Fibroblast of lung (primary cell): ENCODE data around the gene SIK3. TPM values are rescaled to one million over a fixed set of nuclear protein-coding genes. Genes with fewer than 3 reads are reported as not detected.
"Not testable (repeated sequence)": the region's sequence is repeated elsewhere in the genome, so short reads cannot be mapped to it uniquely, and the experiment has no call there.

Experiments used
- DNase-seq, 2 donors: peaks; one replicate each; pipeline versions ENCODE4 v3.0.0 to v3.0.0-alpha.2; 2010; ENCODE audit warnings: low read depth in 2 of 2
- H2AFZ ChIP-seq: 2 replicates; pipeline ENCODE4 v1.5.1; 2012; ENCODE audit warnings: low read length, control low read depth, inconsistent platforms
- H3K27ac ChIP-seq: 2 replicates; pipeline ENCODE4 v1.5.1; 2011; ENCODE audit warnings: low read length, control low read depth; ENCODE audit not compliant: insufficient read depth
- H3K27me3 ChIP-seq: 2 replicates; pipeline ENCODE4 v1.5.1; 2011; ENCODE audit warnings: mild to moderate bottlenecking, low read length; ENCODE audit not compliant: control insufficient read depth, insufficient read depth
- H3K36me3 ChIP-seq: 2 replicates; pipeline ENCODE4 v1.5.1; 2011; ENCODE audit warnings: low read length; ENCODE audit not compliant: control insufficient read depth, insufficient read depth
- H3K4me1 ChIP-seq: 2 replicates; pipeline ENCODE4 v1.5.1; 2011; ENCODE audit warnings: low read length; ENCODE audit not compliant: control insufficient read depth, insufficient read depth; ENCODE audit errors: extremely low read depth
- H3K4me2 ChIP-seq: 2 replicates; pipeline ENCODE4 v1.5.1; 2011; ENCODE audit warnings: low read length, control low read depth; ENCODE audit not compliant: insufficient read depth; ENCODE audit errors: extremely low read depth
- H3K4me3 ChIP-seq, 4 experiments: fragments of 200-600 bp in 1 of 4; sonication (generic) in 1 of 4; replicated peaks in 1 of 4; 2 replicates each; pipeline ENCODE4 v1.5.1; 2011 to 2016; ENCODE audit warnings: low read length in 4 of 4, low read depth in 3 of 4, mild to moderate bottlenecking in 3 of 4, control low read depth in 2 of 4, inconsistent platforms in 1 of 4, mixed read lengths in 1 of 4; ENCODE audit not compliant: insufficient read depth in 1 of 4; ENCODE audit errors: control extremely low read depth in 1 of 4
- H3K79me2 ChIP-seq: 2 replicates; pipeline ENCODE4 v1.5.1; 2012; ENCODE audit warnings: mild to moderate bottlenecking, low read length, inconsistent platforms; ENCODE audit not compliant: control insufficient read depth, insufficient read depth
- H3K9ac ChIP-seq: 2 replicates; pipeline ENCODE4 v1.5.1; 2011; ENCODE audit warnings: mild to moderate bottlenecking, low read length, control low read depth; ENCODE audit not compliant: insufficient read depth
- H3K9me3 ChIP-seq: 2 replicates; pipeline ENCODE4 v1.5.1; 2012; ENCODE audit warnings: low read depth, low read length; ENCODE audit not compliant: control insufficient read depth, insufficient read depth
- H4K20me1 ChIP-seq: 2 replicates; pipeline ENCODE4 v1.5.1; 2011; ENCODE audit warnings: low read length; ENCODE audit not compliant: control insufficient read depth, insufficient read depth; ENCODE audit errors: extremely low read depth
- CTCF ChIP-seq, 2 donors: IDR thresholded peaks in 1 of 2; conservative IDR thresholded peaks in 1 of 2; 1 replicate in 1 of 2; 2 replicates in 1 of 2; pipeline ENCODE4 v1.5.1; 2011 to 2012; ENCODE audit warnings: low read length in 2 of 2, control low read depth in 1 of 2, inconsistent platforms in 1 of 2, low read depth in 1 of 2, mild to moderate bottlenecking in 1 of 2
- EZH2 ChIP-seq: IDR thresholded peaks from 2 replicates; pipeline ENCODE4 v1.5.1; 2012; ENCODE audit warnings: low read length, control low read depth, mild to moderate bottlenecking; ENCODE audit errors: missing control alignments
- polyA plus RNA-seq, 2 donors: library from polyadenylated mRNA; depleted of rRNA in 1 of 2; stranded (reverse) in 1 of 2; unstranded in 1 of 2; fragments of >200 nt; gene quantifications; 2 replicates each; pipeline ENCODE4 v1.2.1, GENCODE V29; 2011 to 2012; ENCODE audit warnings: missing spikeins in 1 of 2
- total RNA-seq: library from RNA; depleted of rRNA; stranded (reverse); fragments of >200 nt; gene quantifications from 2 replicates; pipeline ENCODE4 v1.2.1, GENCODE V29; 2014

SIK3 gene
- total and polyA plus RNA-seq, 2 donors (not counting 1 experiment from before 2014, with no cell fraction given) = 7.1 to 22.8 TPM

DNA sequence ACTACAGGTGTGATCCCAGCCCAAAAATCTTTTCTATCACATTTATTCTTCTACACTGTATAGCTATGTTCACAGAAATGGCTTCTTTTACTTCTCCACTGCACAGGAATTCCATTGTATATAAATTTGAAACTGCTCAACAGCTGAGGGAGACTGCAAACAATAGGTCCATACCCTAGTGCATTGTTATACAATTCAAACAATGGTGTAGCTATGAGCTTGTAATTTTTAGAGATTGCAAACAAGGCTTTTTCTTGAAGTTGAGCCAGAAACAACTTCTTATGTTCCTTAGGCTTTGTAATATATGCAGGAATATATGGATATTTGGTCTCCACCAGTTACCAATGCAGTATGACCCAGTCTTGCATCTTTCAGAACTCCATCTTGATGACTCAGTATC is 19.5 kb upstream of the SIK3 start:
- no peaks in the 10 kb centered on the region for H3K9me3 ChIP-seq
- no peak overlapping the region for H3K27ac ChIP-seq
- no peaks in the 10 kb centered on the region for H3K79me2 ChIP-seq
- no peak for DNase-seq
- H2AFZ ChIP-seq = no peak overlapping the region
- H3K27me3 ChIP-seq = no peaks in the 10 kb centered on the region
- no peak overlapping the region for H3K4me3 ChIP-seq
- no peak overlapping the region for H3K4me2 ChIP-seq
- no peak for TF ChIP-seq CTCF (conservative IDR thresholded peaks at IDR 0.05 in 1 of 2, IDR thresholded peaks at IDR 0.05 in 1 of 2; ENCODE audit: low read depth in 1 of 2, low read length in 2 of 2)
- no peak for TF ChIP-seq EZH2
- H3K36me3 ChIP-seq = no peaks in the 10 kb centered on the region
- H4K20me1 ChIP-seq = no peaks in the 10 kb centered on the region
- no peaks in the 10 kb centered on the region for H3K4me1 ChIP-seq
- no peak overlapping the region for H3K9ac ChIP-seq

DNA sequence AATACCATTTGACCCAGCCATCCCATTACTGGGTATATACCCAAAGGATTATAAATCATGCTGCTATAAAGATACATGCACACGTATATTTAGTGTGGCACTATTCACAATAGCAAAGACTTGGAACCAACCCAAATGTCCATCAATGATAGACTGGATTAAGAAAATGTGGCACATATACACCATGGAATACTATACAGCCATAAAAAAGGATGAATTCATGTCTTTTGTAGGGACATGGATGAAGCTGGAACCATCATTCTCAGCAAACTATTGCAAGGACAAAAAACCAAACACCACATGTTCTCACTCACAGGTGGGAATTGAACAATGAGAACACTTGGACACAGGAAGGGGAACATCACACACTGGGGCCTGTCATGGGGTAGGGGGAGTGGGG is 14.7 kb upstream of the SIK3 start:
- not testable (repeated sequence) for H3K4me2 ChIP-seq, H4K20me1 ChIP-seq, H2AFZ ChIP-seq, H3K9ac ChIP-seq, H3K27ac ChIP-seq, H3K36me3 ChIP-seq, H3K27me3 ChIP-seq, H3K79me2 ChIP-seq, H3K9me3 ChIP-seq, H3K4me1 ChIP-seq, H3K4me3 ChIP-seq, DNase-seq

DNA sequence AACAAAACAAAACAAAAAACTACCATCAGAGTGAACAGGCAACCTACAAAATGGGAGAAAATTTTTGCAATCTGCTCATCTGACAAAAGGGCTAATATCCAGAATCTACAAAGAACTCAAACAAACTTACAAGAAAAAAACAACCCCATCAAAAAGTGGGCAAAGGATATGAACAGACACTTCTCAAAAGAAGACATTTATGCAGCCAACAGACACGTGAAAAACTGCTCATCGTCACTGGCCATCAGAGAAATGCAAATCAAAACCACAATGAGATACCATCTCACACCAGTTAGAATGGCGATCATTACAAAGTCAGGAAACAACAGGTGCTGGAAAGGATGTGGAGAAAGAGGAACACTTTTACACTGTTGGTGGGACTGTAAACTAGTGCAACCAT is 14.3 kb upstream of the SIK3 start:
- not testable (repeated sequence) for H3K27me3 ChIP-seq, H2AFZ ChIP-seq, H3K36me3 ChIP-seq, H3K9me3 ChIP-seq, H4K20me1 ChIP-seq, H3K4me3 ChIP-seq, DNase-seq, H3K79me2 ChIP-seq, H3K4me2 ChIP-seq, H3K9ac ChIP-seq, H3K27ac ChIP-seq, H3K4me1 ChIP-seq

- H3K9me3 ChIP-seq = no peaks in the 10 kb centered on the region
- H3K9ac ChIP-seq = no peak overlapping the region
- no peaks in the 10 kb centered on the region for H3K79me2 ChIP-seq
- no peak overlapping the region for H2AFZ ChIP-seq
- H3K4me1 ChIP-seq = no peaks in the 10 kb centered on the region
- H3K4me3 ChIP-seq = no peak overlapping the region
- H3K36me3 ChIP-seq = no peaks in the 10 kb centered on the region
- TF ChIP-seq EZH2 (no peak), CTCF (conservative IDR thresholded peaks at IDR 0.05 in 1 of 2, IDR thresholded peaks at IDR 0.05 in 1 of 2; ENCODE audit: low read depth in 1 of 2, low read length in 2 of 2) (no peak)
- DNase-seq = no peak
- no peak overlapping the region for H3K4me2 ChIP-seq
- H3K27ac ChIP-seq = no peak overlapping the region
- no peaks in the 10 kb centered on the region for H3K27me3 ChIP-seq
- H4K20me1 ChIP-seq = no peaks in the 10 kb centered on the region
Observed at GRCh38 chr11:117110294-117110950, 12.2 kb upstream of the SIK3 start.
